Measurements from ENCODE around the gene CSAD. TPM values are rescaled to one million over a fixed set of nuclear protein-coding genes. Genes with fewer than 3 reads are reported as not detected.
"Not testable (repeated sequence)": the region's sequence is repeated elsewhere in the genome, so short reads cannot be mapped to it uniquely, and the experiment has no call there.

CSAD gene
- total RNA-seq, 1 donor from 2014 or later = 41.7 TPM

- ATAC-seq (no peak), DNase-seq (no peak)
- TF ChIP-seq, protein P1, sequence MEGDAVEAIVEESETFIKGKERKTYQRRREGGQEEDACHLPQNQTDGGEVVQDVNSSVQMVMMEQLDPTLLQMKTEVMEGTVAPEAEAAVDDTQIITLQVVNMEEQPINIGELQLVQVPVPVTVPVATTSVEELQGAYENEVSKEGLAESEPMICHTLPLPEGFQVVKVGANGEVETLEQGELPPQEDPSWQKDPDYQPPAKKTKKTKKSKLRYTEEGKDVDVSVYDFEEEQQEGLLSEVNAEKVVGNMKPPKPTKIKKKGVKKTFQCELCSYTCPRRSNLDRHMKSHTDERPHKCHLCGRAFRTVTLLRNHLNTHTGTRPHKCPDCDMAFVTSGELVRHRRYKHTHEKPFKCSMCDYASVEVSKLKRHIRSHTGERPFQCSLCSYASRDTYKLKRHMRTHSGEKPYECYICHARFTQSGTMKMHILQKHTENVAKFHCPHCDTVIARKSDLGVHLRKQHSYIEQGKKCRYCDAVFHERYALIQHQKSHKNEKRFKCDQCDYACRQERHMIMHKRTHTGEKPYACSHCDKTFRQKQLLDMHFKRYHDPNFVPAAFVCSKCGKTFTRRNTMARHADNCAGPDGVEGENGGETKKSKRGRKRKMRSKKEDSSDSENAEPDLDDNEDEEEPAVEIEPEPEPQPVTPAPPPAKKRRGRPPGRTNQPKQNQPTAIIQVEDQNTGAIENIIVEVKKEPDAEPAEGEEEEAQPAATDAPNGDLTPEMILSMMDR (IDR thresholded peaks at IDR 0.05) = no peak
- peaks cover 19% of the 10 kb centered on the region for H3K4me1 ChIP-seq
- H3K9me3 ChIP-seq = no peaks in the 10 kb centered on the region
- no peak overlapping the region for H3K4me3 ChIP-seq
- intact Hi-C loops (cut with DNase I) = no loop called here
- H3K27me3 ChIP-seq = no peaks in the 10 kb centered on the region
- no peaks in the 10 kb centered on the region for H3K36me3 ChIP-seq
- no peak overlapping the region for H3K27ac ChIP-seq
These were observed 23.6 kb upstream of the CSAD start for GRCh38 chr12:53204351-53204750.

DNA sequence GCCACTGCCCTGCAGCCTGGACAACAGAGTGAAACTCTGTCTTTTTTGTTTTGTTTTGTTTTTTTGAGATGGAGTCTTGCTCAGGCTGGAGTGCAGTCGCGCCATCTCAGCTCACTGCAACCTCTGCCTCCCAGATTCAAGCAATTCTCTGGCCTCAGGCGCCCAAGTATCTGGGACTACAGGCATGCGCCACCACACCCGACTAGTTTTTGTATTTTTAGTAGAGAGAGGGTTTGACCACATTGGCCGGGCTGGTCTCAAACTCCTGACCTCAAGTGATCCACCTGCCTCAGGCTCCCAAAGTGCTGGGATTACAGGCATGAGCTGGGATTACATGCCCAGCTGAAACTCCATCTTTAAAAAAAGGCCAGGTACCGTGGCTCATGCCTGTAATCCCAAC, 21.6 kb upstream of the CSAD start:
- peaks cover 18% of the 10 kb centered on the region for H3K4me1 ChIP-seq
- H3K27me3 ChIP-seq; H3K9me3 ChIP-seq; ATAC-seq; H3K27ac ChIP-seq; H3K4me3 ChIP-seq; H3K36me3 ChIP-seq; intact Hi-C loops (cut with DNase I): not testable (repeated sequence)
- peak; percentile 26 for DNase-seq

GRCh38 chr12:53201639-53202038, 20.9 kb upstream of the CSAD start:
- TF ChIP-seq, protein P1 (IDR thresholded peaks at IDR 0.05) = no peak
- DNase-seq (peak; percentile 15), ATAC-seq (no peak)
- H3K4me3 ChIP-seq = no peak overlapping the region
- peaks cover 13% of the 10 kb centered on the region for H3K4me1 ChIP-seq
- H3K36me3 ChIP-seq = no peaks in the 10 kb centered on the region
- intact Hi-C loops (cut with DNase I) = no loop called here
- no peaks in the 10 kb centered on the region for H3K9me3 ChIP-seq
- no peaks in the 10 kb centered on the region for H3K27me3 ChIP-seq
- no peak overlapping the region for H3K27ac ChIP-seq

DNA sequence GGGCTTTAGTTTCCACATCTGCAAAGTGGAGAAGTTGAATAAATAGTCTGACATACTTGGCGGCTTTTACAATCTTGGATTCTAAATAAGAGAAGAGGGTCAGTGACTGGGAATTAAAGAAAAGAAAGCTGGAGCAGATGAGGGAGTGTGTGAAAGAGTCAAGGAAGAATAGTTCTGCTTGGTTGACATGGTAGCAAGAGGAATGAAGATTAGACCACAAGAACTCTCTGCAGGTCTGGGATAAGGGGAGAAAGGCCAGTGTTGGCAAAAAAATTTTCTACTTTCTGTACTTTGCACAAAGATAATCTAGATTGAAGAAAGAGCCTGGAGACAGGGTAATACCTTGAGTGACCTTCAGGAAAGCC, 20.4 kb upstream of the CSAD start:
- no peaks in the 10 kb centered on the region for H3K27me3 ChIP-seq
- no peaks in the 10 kb centered on the region for H3K9me3 ChIP-seq
- H3K4me3 ChIP-seq = no peak overlapping the region
- intact Hi-C loops (cut with DNase I) = no loop called here
- TF ChIP-seq, protein P1 (IDR thresholded peaks at IDR 0.05) = no peak
- no peaks in the 10 kb centered on the region for H3K36me3 ChIP-seq
- H3K4me1 ChIP-seq = peaks cover 13% of the 10 kb centered on the region
- no peak overlapping the region for H3K27ac ChIP-seq
- no peak for ATAC-seq
- DNase-seq = no peak

DNA sequence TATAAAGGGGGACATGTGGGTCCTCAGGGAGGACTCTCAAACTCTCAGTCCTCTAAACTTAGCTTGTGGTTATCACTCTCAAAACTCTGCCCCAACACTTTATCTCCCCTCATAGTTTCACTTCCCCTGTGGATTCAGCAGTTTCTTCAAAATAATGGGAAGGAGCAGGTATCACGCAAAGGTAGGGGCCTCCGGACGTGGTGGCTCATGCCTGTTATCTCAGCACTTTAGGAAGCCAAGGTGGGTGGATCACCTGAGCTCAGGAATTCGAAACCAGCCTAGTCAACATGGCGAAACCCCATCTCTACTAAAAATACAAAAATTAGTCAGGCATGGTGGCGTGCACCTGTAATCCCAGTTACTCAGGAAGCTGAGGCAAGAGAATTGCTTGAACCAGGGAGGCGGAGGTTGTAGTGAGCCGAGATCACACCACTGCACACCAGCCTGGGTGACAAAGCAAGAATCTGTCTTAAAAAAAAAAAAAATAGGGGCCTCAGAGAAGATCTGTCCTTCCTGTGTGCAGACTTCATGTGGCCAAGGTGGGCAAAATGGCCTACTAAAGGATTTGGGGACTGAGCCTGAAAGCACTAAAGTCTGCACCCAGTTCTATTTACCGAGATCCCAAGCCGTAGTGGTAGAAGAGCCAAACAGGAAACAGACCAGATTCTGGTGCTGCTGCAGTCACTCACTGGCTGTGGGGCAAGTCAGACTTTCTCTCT, 19.9 kb upstream of the CSAD start:
- H3K9me3 ChIP-seq = no peaks in the 10 kb centered on the region
- intact Hi-C loops (cut with DNase I) = no loop called here
- peaks cover 13% of the 10 kb centered on the region for H3K4me1 ChIP-seq
- no peak overlapping the region for H3K4me3 ChIP-seq
- H3K27me3 ChIP-seq = no peaks in the 10 kb centered on the region
- no peak overlapping the region for H3K27ac ChIP-seq
- TF ChIP-seq, protein P1 (IDR thresholded peaks at IDR 0.05) = no peak
- DNase-seq (no peak), ATAC-seq (no peak)
- H3K36me3 ChIP-seq = no peaks in the 10 kb centered on the region

DNA sequence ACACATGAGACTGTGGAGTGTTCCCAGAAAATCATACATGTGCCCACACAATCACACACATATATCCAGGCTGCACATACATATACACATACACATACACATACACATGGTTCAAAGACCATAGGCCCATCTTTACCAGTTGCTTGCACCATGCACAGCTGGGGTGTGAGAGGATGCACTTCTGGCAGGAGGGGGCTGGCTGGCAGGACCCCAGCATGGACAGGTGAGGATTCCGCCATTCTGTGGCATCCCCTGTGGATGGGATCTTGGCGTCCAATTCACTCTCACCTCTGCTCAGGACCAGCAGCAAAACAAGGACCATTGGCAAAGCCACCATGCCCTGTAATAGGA, 19.4 kb upstream of the CSAD start:
- H3K4me3 ChIP-seq = no peak overlapping the region
- H3K9me3 ChIP-seq = no peaks in the 10 kb centered on the region
- no peaks in the 10 kb centered on the region for H3K36me3 ChIP-seq
- ATAC-seq (no peak), DNase-seq (no peak)
- TF ChIP-seq, protein P1 (IDR thresholded peaks at IDR 0.05) = no peak
- H3K27me3 ChIP-seq = no peaks in the 10 kb centered on the region
- intact Hi-C loops (cut with DNase I) = no loop called here
- H3K27ac ChIP-seq = no peak overlapping the region
- H3K4me1 ChIP-seq = peaks cover 13% of the 10 kb centered on the region
